Ishikawa (cell line): ENCODE results near the gene MYOF.

Experiments
- CREB1 ChIP-seq: IDR thresholded peaks from 2 replicates; pipeline ENCODE4 v1.6.1; 2012; ENCODE audit warnings: low read depth
- EGR1 ChIP-seq: IDR thresholded peaks from 2 replicates; pipeline ENCODE4 v1.6.1; 2012
- RAD21 ChIP-seq: IDR thresholded peaks from 2 replicates; pipeline ENCODE4 v1.6.1; 2012; ENCODE audit warnings: low read depth
- TEAD4 ChIP-seq: IDR thresholded peaks from 2 replicates; pipeline ENCODE4 v1.6.1; 2012
- YY1 ChIP-seq: IDR thresholded peaks from 2 replicates; pipeline ENCODE4 v1.6.1; 2012; ENCODE audit warnings: low read depth
- ZBTB7A ChIP-seq: IDR thresholded peaks from 2 replicates; pipeline ENCODE4 v1.6.1; 2012; ENCODE audit warnings: low read depth
- TF ChIP-seq, protein P1 (sequence below): IDR thresholded peaks from 2 replicates; pipeline ENCODE4 v1.6.1; 2012
- TF ChIP-seq, protein P2 (sequence below): IDR thresholded peaks from 2 replicates; pipeline ENCODE4 v1.6.1; 2012; ENCODE audit warnings: low read depth, mild to moderate bottlenecking

DNA sequence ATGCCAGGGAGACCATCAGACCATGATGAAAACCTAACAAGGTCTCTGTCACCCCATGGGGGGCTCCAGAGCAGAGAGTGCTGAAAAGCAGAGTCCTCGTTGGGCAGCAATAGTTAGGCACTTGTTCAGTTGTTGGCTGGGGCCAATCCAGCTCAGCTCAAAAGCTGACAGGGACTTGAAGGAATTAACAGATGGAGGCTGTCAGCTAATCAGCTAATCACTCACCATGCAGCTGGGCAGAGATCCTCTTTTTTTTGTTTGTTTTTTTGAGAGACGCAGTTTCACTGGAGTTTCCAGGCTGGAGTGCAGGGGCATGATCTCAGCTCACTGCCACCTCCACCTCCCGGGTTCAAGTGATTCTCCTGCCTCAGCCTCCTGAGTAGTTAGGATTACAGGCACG is 32.4 kb upstream of the MYOF start:
- no peak for TF ChIP-seq ZBTB7A
- TF ChIP-seq EGR1, result no peak
- no peak for TF ChIP-seq CREB1
- no peak for TF ChIP-seq RAD21
- TF ChIP-seq YY1, result no peak
- TF ChIP-seq TEAD4, result no peak
- TF ChIP-seq, protein P1, sequence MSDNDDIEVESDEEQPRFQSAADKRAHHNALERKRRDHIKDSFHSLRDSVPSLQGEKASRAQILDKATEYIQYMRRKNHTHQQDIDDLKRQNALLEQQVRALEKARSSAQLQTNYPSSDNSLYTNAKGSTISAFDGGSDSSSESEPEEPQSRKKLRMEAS, result no peak
- TF ChIP-seq, protein P2, sequence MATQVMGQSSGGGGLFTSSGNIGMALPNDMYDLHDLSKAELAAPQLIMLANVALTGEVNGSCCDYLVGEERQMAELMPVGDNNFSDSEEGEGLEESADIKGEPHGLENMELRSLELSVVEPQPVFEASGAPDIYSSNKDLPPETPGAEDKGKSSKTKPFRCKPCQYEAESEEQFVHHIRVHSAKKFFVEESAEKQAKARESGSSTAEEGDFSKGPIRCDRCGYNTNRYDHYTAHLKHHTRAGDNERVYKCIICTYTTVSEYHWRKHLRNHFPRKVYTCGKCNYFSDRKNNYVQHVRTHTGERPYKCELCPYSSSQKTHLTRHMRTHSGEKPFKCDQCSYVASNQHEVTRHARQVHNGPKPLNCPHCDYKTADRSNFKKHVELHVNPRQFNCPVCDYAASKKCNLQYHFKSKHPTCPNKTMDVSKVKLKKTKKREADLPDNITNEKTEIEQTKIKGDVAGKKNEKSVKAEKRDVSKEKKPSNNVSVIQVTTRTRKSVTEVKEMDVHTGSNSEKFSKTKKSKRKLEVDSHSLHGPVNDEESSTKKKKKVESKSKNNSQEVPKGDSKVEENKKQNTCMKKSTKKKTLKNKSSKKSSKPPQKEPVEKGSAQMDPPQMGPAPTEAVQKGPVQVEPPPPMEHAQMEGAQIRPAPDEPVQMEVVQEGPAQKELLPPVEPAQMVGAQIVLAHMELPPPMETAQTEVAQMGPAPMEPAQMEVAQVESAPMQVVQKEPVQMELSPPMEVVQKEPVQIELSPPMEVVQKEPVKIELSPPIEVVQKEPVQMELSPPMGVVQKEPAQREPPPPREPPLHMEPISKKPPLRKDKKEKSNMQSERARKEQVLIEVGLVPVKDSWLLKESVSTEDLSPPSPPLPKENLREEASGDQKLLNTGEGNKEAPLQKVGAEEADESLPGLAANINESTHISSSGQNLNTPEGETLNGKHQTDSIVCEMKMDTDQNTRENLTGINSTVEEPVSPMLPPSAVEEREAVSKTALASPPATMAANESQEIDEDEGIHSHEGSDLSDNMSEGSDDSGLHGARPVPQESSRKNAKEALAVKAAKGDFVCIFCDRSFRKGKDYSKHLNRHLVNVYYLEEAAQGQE, result no peak
